Esophagus squamous epithelium (tissue), 5 donors: ENCODE data around the gene THOC1. TPM values are rescaled to one million over a fixed set of nuclear protein-coding genes. Genes with fewer than 3 reads are reported as not detected.

Experiments
- DNase-seq: peaks from one replicate; lab custom pipeline; 2025; lab: John Stamatoyannopoulos, UW
- H3K27ac ChIP-seq, 4 donors: fragments of 200-600 bp; sonication (generic); one replicate each; pipeline ENCODE4 v1.5.1; 2016 to 2019; ENCODE audit warnings: mild to moderate bottlenecking in 1 of 4
- H3K27me3 ChIP-seq, 4 donors: fragments of 200-600 bp; sonication (generic); 1 replicate in 3 of 4; 2 replicates in 1 of 4; pipeline versions ENCODE4 v1.5.1 to v1.6.0; 2017 to 2021; ENCODE audit warnings: antibody characterized with exemption in 1 of 4
- H3K36me3 ChIP-seq, 3 donors: fragments of 200-600 bp; sonication (generic); one replicate each; pipeline ENCODE4 v1.5.1; 2016 to 2019
- H3K4me1 ChIP-seq, 3 donors: fragments of 200-600 bp; sonication (generic); one replicate each; pipeline ENCODE4 v1.5.1; 2017 to 2019
- H3K4me3 ChIP-seq, 4 donors: fragments of 200-600 bp; sonication (generic); 1 replicate in 3 of 4; 2 replicates in 1 of 4; pipeline ENCODE4 v1.5.1; 2016 to 2019; ENCODE audit warnings: mild to moderate bottlenecking in 2 of 4, moderate library complexity in 1 of 4
- H3K9me3 ChIP-seq, 3 donors: fragments of 200-600 bp; sonication (generic); one replicate each; pipeline ENCODE4 v1.5.1; 2016 to 2019
- POLR2A ChIP-seq, 4 donors: fragments of 450-650 bp; IDR thresholded peaks; one replicate each; pipeline ENCODE4 v1.6.1; 2017; ENCODE audit warnings: antibody characterized with exemption in 4 of 4, mild to moderate bottlenecking in 4 of 4, moderate library complexity in 3 of 4
- WGBS, 2 donors: methylation state at CpG; one replicate each; pipeline ENCODE4 v1.1.5; 2018; 5-methylcytosine and 5-hydroxymethylcytosine counted together
- intact Hi-C: fragments of 100-400 bp; cut with DNase I; formaldehyde crosslinking; loops from one replicate; pipeline ENCODE4 v1.15.0; 2022
- total RNA-seq, 4 donors: library from RNA; depleted of rRNA; stranded (reverse); fragments of >200 nt; gene quantifications; one replicate each; pipeline ENCODE4 v1.1.0, GENCODE V29; 2016
- TF ChIP-seq, protein P1 (sequence below), 6 experiments: fragments of 450-650 bp in 4 of 6; fragments of 200-600 bp in 2 of 6; sonication (generic) in 2 of 6; IDR thresholded peaks; one replicate each; pipeline ENCODE4 v1.5.1; 2016 to 2019; ENCODE audit warnings: antibody characterized with exemption in 6 of 6, mild to moderate bottlenecking in 4 of 6, moderate library complexity in 4 of 6
- donor health status: DM: yes; HTN: yes; CAD: no.

The THOC1 gene
- 10 to 100 TPM; 17.6 to 59.7 (median 30.1) TPM for total RNA-seq

DNA sequence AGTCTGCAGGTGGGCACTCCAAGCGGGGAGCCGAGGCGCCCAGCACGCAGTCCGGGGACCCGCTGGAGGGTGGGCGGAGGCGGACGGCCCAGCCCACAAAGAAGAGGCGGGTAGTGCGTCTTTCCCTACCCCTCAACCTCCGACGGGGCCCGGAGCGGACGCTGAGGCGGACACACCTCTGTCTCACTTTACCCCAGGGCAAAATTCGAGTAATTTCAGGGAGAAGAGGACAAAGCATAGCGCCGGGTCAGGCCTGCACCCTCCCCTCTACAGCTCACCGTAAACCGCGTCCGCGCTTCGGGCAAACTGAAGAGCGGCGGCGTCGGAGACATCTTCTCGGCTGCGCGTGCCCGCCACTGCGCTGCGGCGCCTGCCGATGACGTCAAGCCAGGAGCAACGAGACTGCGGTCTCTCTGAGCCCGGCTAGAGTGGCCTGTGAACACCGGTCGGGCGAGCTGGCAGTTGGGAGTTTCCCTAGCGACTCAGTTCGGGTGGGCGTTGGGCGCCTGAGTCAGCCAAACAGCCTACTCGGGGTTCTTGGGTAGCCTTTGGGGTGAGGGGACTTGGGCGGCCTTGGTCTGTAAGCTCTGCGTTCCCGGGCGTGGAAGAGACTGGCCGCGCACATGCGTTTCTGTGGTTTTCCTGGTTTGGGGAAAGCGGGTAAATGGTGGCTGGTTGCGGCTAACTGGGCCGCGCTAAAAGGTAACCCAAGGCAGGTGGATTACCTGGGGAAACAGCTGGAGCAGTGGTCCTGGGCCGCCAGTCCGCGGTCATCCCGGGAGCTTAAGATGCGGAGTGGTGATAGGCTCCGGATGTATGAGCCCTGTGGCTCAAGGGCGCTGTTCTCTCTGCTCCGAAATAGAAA is at the start of gene THOC1:
Gene THOC1 (minus strand): TSS at position 360 of the 865 bp plus-strand sequence. CDS start 28 bp downstream, at position 332.
- TF ChIP-seq, protein P1, sequence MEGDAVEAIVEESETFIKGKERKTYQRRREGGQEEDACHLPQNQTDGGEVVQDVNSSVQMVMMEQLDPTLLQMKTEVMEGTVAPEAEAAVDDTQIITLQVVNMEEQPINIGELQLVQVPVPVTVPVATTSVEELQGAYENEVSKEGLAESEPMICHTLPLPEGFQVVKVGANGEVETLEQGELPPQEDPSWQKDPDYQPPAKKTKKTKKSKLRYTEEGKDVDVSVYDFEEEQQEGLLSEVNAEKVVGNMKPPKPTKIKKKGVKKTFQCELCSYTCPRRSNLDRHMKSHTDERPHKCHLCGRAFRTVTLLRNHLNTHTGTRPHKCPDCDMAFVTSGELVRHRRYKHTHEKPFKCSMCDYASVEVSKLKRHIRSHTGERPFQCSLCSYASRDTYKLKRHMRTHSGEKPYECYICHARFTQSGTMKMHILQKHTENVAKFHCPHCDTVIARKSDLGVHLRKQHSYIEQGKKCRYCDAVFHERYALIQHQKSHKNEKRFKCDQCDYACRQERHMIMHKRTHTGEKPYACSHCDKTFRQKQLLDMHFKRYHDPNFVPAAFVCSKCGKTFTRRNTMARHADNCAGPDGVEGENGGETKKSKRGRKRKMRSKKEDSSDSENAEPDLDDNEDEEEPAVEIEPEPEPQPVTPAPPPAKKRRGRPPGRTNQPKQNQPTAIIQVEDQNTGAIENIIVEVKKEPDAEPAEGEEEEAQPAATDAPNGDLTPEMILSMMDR (IDR thresholded peaks at IDR 0.05): peak in 2 of 6 experiments; percentile 0 to 4
- TF ChIP-seq POLR2A (IDR thresholded peaks at IDR 0.05): peak in 3 of 4 donors; percentile 47 to 81 (median 75)
- peak within 1 kb of the TSS; percentile 86 to 94 (median 93) for H3K4me3 ChIP-seq
- H3K27ac ChIP-seq: peak within 1 kb of the TSS; percentile 90 to 95 (median 94)
- H3K27me3 ChIP-seq: no peaks in the 10 kb centered on the region
- peaks cover 14 to 42% (median 18%) of the 10 kb centered on the region in 3 donors for H3K4me1 ChIP-seq
- intact Hi-C loops: no loop called here
- 0% methylated on average over 19 to 30 of the region's 69 CpGs for WGBS, 2 donors
- peaks cover 0 to 27% (median 7%) of the 10 kb centered on the region in 3 donors for H3K36me3 ChIP-seq
- no peaks in the 10 kb centered on the region for H3K9me3 ChIP-seq
- DNase-seq: peak; percentile 66

GRCh38 chr18:317618-318017 is 49.8 kb upstream of the THOC1 start:
- no peak overlapping the region for H3K4me3 ChIP-seq
- H3K27ac ChIP-seq: no peak overlapping the region
- intact Hi-C loops: no loop called here
- no peaks in the 10 kb centered on the region for H3K9me3 ChIP-seq
- H3K4me1 ChIP-seq: peaks cover 0 to 13% (median under 1%) of the 10 kb centered on the region in 3 donors
- H3K27me3 ChIP-seq: no peaks in the 10 kb centered on the region
- no peak for TF ChIP-seq POLR2A (IDR thresholded peaks at IDR 0.05)
- TF ChIP-seq, protein P1 (IDR thresholded peaks at IDR 0.05): no peak
- WGBS, 2 donors: 90 to 96% methylated on average over 2 to 6 of the region's 6 CpGs
- no peak for DNase-seq
- no peaks in the 10 kb centered on the region for H3K36me3 ChIP-seq

GRCh38 chr18:316393-316792 is 48.5 kb upstream of the THOC1 start:
- Histone ChIP-seq H3K4me1 (peaks cover 0 to under 1% (median 0%) of the 10 kb centered on the region in 3 donors), H3K4me3 (no peak overlapping the region), H3K9me3 (no peaks in the 10 kb centered on the region), H3K27me3 (no peaks in the 10 kb centered on the region), H3K36me3 (no peaks in the 10 kb centered on the region), H3K27ac (no peak overlapping the region)
- TF ChIP-seq, protein P1 (IDR thresholded peaks at IDR 0.05): no peak
- no peak for TF ChIP-seq POLR2A (IDR thresholded peaks at IDR 0.05)
- no peak for DNase-seq
- WGBS, 2 donors: 74 to 76% methylated on average over 8 of the region's 8 CpGs
- intact Hi-C loops: no loop called here

DNA sequence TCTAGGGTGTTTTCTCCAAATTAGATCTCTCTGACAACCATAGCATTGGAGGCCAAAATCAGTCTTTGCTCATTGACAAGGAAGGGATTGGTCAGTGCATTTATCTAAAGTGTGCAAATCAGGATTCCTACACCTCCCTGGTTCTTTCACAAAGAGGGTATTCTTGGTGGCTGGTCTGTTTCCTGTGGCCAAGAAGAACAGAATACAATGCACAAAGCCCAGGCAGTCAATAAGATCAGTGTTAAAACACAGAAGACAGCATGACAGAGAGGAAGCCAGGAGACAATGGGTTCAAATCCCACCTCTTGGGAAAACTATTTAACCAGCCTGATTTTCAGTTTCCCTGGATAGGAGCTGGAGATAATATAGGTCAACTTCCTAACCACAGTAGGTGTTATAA is 46.1 kb upstream of the THOC1 start:
- TF ChIP-seq, protein P1 (IDR thresholded peaks at IDR 0.05): no peak

GRCh38 chr18:312415-312814 is 44.6 kb upstream of the THOC1 start:
- intact Hi-C loops: no loop called here
- Histone ChIP-seq H3K4me1 (no peaks in the 10 kb centered on the region), H3K36me3 (no peaks in the 10 kb centered on the region), H3K27ac (no peak overlapping the region), H3K4me3 (no peak overlapping the region), H3K27me3 (peaks cover 0 to 5% (median 0%) of the 10 kb centered on the region in 4 donors), H3K9me3 (no peaks in the 10 kb centered on the region)
- TF ChIP-seq, protein P1 (IDR thresholded peaks at IDR 0.05): no peak
- no peak for TF ChIP-seq POLR2A (IDR thresholded peaks at IDR 0.05)
- WGBS, 2 donors: 57 to 67% methylated on average over 1 to 3 of the region's 4 CpGs
- no peak for DNase-seq

More for the DNA sequence above, 46.1 kb upstream of the THOC1 start:
- Histone ChIP-seq H3K27ac (no peak overlapping the region), H3K36me3 (no peaks in the 10 kb centered on the region), H3K9me3 (no peaks in the 10 kb centered on the region), H3K4me3 (no peak overlapping the region), H3K4me1 (no peaks in the 10 kb centered on the region), H3K27me3 (no peaks in the 10 kb centered on the region)
- no peak for DNase-seq
- intact Hi-C loops: no loop called here
